SH-SY5Y (cell line): ENCODE data around the gene COPE.

Source experiments
- GATA2 ChIP-seq: IDR thresholded peaks from 2 replicates; pipeline ENCODE4 v1.6.1; 2011; ENCODE audit warnings: mild to moderate bottlenecking, low read depth, low read length
- GATA3 ChIP-seq: IDR thresholded peaks from 2 replicates; pipeline ENCODE4 v1.6.1; 2011; ENCODE audit warnings: low read depth, mild to moderate bottlenecking, low read length, moderate library complexity

- TF ChIP-seq GATA2 = no peak
- no peak for TF ChIP-seq GATA3
Measured at GRCh38 chr19:18905513-18906236, 13.5 kb downstream of the COPE start.
